Activated naive CD4-positive, alpha-beta T cell treated with anti-CD3 and anti-CD28 coated beads, Interleukin-2, amount 50 U/mL, for 16 hours (primary cell): ENCODE measurements around the gene TAPBPL.
"Not testable (repeated sequence)": the region's sequence is repeated elsewhere in the genome, so short reads cannot be mapped to it uniquely, and the experiment has no call there.

ENCODE experiments used
- DNase-seq: peaks from one replicate; pipeline ENCODE4 v3.0.0-alpha.2; 2020

The TAPBPL gene

GRCh38 chr12:6451348-6452244 lies at the start of gene TAPBPL:
Gene TAPBPL (plus strand): TSS chr12:6452042. CDS start chr12:6452249, 207 bp downstream.
- peak; percentile 82 for DNase-seq

GRCh38 chr12:6404390-6404789 lies 47.5 kb upstream of the TAPBPL start:
- no peak for DNase-seq

GRCh38 chr12:6405963-6406362 lies 45.9 kb upstream of the TAPBPL start:
- DNase-seq = no peak

GRCh38 chr12:6407236-6407954 lies 44.4 kb upstream of the TAPBPL start:
- no peak for DNase-seq

- DNase-seq = no peak
Observed at GRCh38 chr12:6416596-6416995, 35.2 kb upstream of the TAPBPL start.

- no peak for DNase-seq
Observed at GRCh38 chr12:6418796-6419195, 33.0 kb upstream of the TAPBPL start.

GRCh38 chr12:6420364-6420763 lies 31.5 kb upstream of the TAPBPL start:
- DNase-seq = no peak

GRCh38 chr12:6423267-6424007 lies 28.4 kb upstream of the TAPBPL start:
- DNase-seq = peak; percentile 70

GRCh38 chr12:6424008-6424347 lies 27.9 kb upstream of the TAPBPL start:
- DNase-seq = no peak

- no peak for DNase-seq
Observed at GRCh38 chr12:6424866-6425265, 27.0 kb upstream of the TAPBPL start.

GRCh38 chr12:6425590-6426531 lies 26.0 kb upstream of the TAPBPL start:
- DNase-seq = no peak

- peak; percentile 93 for DNase-seq
Observed at GRCh38 chr12:6426882-6427671, 24.8 kb upstream of the TAPBPL start.

- not testable (repeated sequence) for DNase-seq
Observed at GRCh38 chr12:6427796-6428195, 24.0 kb upstream of the TAPBPL start.

- no peak for DNase-seq
Observed at GRCh38 chr12:6428326-6428725, 23.5 kb upstream of the TAPBPL start.

- peak; percentile 62 for DNase-seq
Observed at GRCh38 chr12:6430124-6430989, 21.5 kb upstream of the TAPBPL start.

- no peak for DNase-seq
Observed at GRCh38 chr12:6432991-6433390, 18.9 kb upstream of the TAPBPL start.

- no peak for DNase-seq
Observed at GRCh38 chr12:6434205-6435140, 17.4 kb upstream of the TAPBPL start.

- no peak for DNase-seq
Observed at GRCh38 chr12:6435961-6436715, 15.7 kb upstream of the TAPBPL start.
